Measurements from ENCODE around the gene NBPF12.
A peak's percentile ranks its signal among the peaks of the same experiment; 100 is the strongest.
"Not testable (repeated sequence)": the region's sequence is repeated elsewhere in the genome, so short reads cannot be mapped to it uniquely, and the experiment has no call there.

- TF ChIP-seq CTCF (IDR thresholded peaks at IDR 0.05; ENCODE audit: poor library complexity, severe bottlenecking); EZH2 (IDR thresholded peaks at IDR 0.05; ENCODE audit: borderline replicate concordance, insufficient read depth, low read length, poor library complexity, severe bottlenecking); TAF1 (IDR thresholded peaks at IDR 0.05; ENCODE audit: low read depth); EP300 (conservative IDR thresholded peaks at IDR 0.05; ENCODE audit: poor library complexity, severe bottlenecking); SMC3 (conservative IDR thresholded peaks at IDR 0.05; ENCODE audit: poor library complexity): not testable (repeated sequence)
- TF ChIP-seq POLR2AphosphoS5 (IDR thresholded peaks at IDR 0.05): peak; percentile 56
- TF ChIP-seq RAD21 (conservative IDR thresholded peaks at IDR 0.05): peak; percentile 27
- TF ChIP-seq REST (IDR thresholded peaks at IDR 0.05; ENCODE audit: borderline replicate concordance): peak; percentile 51
- peak; percentile 44 for TF ChIP-seq MXI1 (conservative IDR thresholded peaks at IDR 0.05; ENCODE audit: poor library complexity, severe bottlenecking)
Observed at GRCh38 chr1:146938242-146938902, at the start of gene NBPF12.

All from neural cell (in vitro differentiated cells).